ENCODE measurements around the gene KIF1B.

The KIF1B gene

GRCh38 chr1:10429868-10430215 is 219.5 kb downstream of the KIF1B start:
- no peak for DNase-seq (ENCODE audit: low read depth in 2 of 2)

- DNase-seq (ENCODE audit: low read depth in 2 of 2), result peak; percentile 68 to 96
These were observed 220.1 kb downstream of the KIF1B start, which contains the start of gene CENPS for GRCh38 chr1:10430216-10431069. TSS of gene CENPS (plus strand) at chr1:10430433. CDS start at chr1:10430518, 85 bp downstream.

Measured in stimulated activated CD4-positive, alpha-beta T cell treated with anti-CD3 and anti-CD28 coated beads, Interleukin-1b, Interleukin-23, amount 100 ng/mL, for 1 hour (primary cell).